GM19023 (cell line): ENCODE measurements around the gene CASQ2.
"Not testable (repeated sequence)": the region's sequence is repeated elsewhere in the genome, so short reads cannot be mapped to it uniquely, and the experiment has no call there.

ENCODE experiments used
- ATAC-seq: cut with Tn5 transposase; IDR thresholded peaks from one replicate; pipeline ENCODE4 v1.9.1; 2021; ENCODE audit warnings: mild to moderate bottlenecking, moderate library complexity; ENCODE audit not compliant: unreplicated experiment

CASQ2 gene

DNA sequence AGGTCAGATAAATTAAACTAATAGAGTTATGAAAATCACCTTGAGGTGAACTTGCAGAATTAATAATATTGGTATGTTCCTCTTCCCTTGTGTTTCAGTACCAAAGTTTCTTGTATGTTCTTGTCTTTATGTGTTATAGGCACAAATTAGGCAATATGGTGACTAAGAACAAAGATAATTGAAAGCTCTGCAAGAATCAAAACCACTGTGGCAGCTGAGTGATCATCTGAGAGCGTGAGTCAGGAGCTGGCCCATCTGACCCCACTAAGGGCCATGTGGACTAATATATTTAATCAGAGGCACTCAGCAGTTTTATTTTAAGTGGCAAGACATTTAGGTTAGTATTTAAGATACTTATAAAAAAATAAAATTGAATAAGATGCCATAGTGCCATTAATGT lies 12.8 kb upstream of the CASQ2 start:
- ATAC-seq = no peak

DNA sequence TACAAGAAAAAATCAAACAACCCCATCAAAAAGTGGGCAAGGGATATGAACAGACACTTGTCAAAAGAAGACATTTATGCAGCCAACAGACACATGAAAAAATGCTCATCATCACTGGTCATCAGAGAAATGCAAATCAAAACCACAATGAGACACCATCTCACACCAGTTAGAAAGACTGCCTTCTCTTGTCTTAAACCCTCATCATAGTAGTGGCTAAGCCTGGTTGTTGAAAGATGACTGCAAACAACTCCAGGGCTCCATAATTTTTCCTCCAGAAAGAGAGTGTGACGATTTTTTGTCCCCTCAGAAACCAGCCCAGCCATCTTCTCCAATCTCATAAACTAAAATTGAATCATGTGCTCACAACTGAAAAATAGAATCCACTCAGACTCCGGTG lies 12.1 kb upstream of the CASQ2 start:
- ATAC-seq = not testable (repeated sequence)

GRCh38 chr1:115779075-115779474 lies 10.6 kb upstream of the CASQ2 start:
- not testable (repeated sequence) for ATAC-seq

- ATAC-seq = peak; percentile 85
Measured at GRCh38 chr1:115771847-115772457, 3.4 kb upstream of the CASQ2 start.

DNA sequence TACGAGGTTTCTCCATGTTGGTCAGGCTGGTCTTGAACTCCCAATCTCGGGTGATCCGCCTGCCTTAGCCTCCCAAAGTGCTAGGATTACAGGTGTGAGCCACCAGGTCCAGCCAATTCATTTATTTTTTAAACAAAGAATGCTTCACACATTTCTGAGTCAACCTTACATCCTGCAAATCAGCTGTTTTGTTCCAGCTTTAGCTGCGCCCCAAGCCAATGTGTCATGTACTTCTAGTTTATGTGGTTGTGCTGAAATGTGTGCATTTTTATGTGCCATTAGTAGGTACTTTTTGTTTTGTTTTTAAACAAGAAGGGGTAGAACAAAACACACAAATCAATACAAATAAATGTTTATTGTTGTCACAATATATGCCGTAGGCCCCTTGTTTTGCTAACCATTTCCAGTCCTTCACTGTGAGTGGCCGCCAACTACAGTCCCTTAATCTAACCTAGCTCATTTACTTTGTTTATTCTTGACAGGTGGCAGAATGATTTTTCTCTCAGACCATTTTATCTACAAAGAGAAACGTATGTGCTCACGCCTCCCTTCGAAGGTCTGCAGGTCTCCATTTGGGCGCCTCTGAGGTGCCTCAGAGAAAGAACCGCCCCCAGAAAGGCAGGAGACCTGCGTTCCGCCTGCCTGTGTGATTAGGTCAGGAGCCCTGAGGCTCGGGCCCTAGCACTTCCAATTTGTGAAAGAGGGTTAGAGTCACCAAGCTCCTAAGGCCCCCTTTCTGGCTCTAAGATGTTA lies 2.8 kb upstream of the CASQ2 start:
- peak; percentile 35 for ATAC-seq

DNA sequence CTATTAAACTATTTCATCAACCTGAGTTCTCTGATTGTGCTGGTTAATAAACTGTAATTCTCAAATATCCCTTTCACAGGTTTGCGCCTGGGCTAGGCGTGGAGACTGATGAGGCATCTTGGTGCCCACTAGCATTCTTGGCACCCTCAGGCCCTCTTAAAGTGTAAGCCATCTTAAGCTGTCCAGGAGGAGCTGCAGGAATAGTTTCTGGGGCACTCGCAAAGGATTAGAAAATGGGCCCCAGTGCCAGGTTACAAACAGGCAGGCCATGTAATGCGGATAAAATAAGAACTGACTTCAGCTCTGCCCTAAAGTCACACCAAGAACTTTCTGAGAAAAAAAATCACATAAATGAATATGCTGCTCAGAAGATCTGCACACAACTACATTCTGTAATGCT lies 1.1 kb downstream of the CASQ2 start:
- ATAC-seq = no peak

DNA sequence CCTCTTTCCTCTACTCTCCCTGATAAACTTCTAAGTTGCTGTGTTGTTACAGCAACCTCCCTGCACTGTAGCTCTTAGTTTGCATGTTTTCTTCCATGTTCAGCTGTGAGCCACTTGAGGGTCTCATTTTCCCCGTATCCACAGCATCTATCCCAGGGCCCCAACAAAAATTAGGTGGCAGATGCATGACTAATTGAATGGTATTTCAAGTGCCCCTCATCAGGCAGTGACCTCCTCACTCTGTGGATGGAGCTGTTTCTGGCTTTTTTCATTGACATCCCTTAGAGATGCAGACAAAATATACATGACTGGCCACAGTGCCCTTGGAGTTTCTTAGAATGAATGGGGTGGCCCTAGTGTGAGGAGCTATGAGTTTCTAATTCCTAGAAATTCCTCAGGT lies 3.4 kb downstream of the CASQ2 start:
- ATAC-seq = no peak

- ATAC-seq = no peak
Measured at GRCh38 chr1:115764541-115764940, 4.0 kb downstream of the CASQ2 start.

DNA sequence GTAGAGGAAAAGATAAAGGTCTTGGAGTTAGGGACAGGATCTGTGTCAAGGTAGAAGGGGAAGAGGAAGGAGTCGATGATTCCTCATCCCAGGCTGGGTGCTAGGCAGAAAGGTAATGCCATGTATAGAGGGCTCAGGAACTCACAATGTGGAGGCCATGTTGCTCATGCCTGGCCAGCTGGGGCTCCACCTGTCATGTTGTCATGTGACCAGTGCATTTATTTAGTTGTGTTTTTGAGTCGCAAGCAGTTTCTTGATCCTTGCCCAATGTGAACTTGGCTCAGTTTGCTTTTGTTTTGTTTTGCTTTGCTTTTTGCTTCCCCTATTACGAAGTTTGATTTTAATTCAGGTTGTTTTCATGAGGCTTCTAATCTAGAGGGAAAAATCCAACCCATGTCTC lies 5.7 kb downstream of the CASQ2 start:
- no peak for ATAC-seq

DNA sequence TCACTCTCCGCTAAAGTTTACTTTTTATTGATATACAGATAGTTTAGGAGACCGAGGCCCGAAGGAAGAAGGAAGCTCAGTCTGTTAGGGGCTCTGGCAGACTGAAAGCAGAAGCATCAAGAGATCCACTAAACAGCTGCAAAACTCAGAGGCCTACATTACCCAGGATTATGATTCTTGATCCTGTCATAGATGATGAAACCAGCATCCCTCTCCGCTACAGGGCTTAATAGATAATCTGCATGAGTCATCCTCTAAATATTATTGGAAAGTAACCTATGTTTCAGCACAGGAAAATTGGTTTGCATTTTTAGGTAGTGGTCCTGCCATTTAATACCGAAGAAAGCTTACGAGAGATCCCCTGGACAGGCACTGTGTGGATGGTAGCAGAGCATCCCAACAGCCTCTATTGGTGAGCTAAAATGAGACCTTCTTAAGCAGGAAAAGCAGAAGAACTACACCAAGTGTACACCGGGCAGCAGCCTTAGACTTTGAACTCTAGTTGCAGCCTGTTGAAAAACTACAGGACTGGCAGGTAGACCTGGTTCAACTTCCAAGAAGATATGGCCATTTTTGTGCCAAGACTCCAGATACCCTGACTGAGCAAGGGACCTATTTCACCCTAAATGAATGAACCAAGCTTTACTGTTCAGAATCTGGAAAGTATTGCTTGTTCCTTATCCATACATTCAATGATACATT lies 6.8 kb downstream of the CASQ2 start:
- ATAC-seq = no peak

DNA sequence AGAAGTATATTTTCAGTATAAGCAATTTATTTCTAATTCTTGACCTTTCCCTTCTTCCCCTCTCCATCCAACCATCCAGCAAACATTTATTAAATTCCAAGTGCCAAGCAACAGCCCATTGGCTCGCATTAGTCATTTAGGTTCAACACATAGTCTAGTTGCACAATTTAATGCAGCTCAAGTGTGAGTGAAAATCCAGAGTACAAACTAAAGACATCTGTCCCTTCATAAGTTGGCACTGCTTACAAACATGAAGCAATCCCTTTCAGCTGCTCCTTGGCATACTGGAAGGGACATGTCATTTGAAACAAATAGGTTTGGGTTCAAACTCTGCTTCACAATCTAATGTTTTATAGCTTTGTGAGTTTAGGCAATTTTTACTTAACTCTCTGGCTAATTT lies 10.7 kb downstream of the CASQ2 start:
- ATAC-seq = no peak

DNA sequence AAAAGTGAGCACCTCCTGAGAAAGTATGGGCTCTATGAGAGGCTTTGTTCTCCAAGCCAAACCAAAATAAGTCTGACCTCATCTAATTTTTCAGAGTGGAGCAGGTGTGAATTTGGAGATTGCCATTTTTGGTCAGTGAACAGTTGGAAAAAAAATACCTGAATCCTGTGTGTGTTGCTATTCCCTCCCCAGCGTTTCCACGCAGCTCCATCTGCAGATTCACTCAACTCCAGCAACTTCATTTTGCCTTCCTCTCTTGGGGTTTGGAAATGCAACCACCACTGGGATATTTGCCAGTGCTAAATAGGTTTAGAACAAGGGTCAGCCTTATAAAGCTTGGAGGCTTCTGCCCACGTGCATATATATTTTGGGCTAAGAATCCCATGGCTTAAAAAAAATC lies 11.2 kb downstream of the CASQ2 start:
- no peak for ATAC-seq

DNA sequence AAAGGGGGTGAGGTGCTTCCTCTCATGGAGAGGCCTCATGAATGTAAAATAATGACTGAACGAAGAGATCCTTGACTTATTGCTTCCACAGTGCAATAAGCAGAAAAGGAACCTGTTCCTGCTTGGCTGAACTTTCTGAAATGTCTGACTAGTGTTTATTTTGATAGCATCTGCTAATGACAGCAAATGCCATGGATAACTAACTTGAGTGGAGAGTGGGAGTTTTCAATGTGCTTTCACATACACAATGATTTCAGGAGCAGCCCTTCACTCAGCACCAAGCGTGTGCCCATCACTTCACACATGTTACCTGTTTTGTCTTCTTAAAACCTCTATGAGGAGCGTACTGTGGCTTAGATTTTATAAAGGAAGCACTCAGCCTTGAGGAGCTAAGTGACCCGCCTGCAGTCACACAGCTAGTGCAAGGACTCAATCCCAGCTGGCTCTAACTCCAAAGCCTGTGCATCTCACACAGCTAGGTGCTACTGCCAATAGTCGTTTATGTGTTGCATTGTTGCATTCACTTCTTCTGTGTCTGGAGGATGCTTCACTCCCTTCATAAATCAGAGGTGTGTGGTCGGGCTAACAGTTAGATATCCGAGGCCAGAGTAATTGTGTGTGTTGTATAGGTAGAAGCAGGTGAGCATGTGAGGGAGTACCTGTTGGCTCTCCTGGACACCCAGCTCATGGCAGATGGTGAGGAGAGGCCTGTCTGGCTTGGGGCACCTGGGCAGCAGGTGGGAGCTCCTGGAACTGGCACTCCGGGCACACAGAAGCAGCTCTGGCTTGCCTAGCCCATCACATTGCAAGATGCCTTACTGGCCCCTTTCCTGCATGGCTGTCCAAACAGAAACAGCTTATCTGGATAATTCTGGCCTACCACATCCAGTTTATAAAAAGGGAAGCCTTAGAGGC lies 12.8 kb downstream of the CASQ2 start:
- no peak for ATAC-seq

DNA sequence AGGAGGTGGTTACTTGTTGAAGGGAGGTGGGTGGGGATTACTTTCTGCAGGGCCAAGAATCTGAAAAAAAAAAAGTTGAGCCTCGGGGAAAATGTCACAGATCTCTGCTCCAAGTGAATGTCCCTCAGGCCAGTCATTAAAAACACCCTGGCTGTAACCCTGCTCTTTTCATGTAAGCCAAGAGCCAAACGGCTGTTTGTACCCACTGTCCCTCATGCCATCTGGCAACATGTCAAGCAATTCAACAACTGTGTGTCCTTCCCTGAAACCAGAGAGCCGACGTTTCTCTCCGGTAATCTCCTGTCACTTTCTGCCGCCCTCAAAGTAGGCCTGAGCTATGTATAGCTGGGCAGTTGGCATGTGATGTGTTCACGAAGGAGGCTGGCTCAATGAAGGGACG lies 14.7 kb downstream of the CASQ2 start:
- ATAC-seq = no peak

DNA sequence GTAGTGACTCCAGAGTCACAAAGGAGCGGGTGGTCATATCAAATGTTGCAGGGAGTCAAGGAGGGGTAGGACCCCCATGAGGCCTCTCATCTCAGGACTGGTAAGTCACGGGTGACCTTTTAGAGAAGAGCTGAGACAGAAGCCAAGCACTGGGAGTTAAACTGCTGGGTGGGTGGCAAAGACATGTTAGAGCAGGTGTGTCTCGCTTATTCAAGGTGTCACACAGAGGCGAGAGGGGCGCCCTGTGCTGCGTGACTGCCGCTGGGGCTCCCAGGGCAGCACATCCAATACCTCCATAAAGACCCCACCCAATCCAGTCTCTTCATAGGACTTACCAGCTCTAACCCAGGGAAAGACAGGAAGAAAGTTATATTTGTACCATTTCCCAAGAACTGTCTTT lies 15.2 kb downstream of the CASQ2 start:
- no peak for ATAC-seq

DNA sequence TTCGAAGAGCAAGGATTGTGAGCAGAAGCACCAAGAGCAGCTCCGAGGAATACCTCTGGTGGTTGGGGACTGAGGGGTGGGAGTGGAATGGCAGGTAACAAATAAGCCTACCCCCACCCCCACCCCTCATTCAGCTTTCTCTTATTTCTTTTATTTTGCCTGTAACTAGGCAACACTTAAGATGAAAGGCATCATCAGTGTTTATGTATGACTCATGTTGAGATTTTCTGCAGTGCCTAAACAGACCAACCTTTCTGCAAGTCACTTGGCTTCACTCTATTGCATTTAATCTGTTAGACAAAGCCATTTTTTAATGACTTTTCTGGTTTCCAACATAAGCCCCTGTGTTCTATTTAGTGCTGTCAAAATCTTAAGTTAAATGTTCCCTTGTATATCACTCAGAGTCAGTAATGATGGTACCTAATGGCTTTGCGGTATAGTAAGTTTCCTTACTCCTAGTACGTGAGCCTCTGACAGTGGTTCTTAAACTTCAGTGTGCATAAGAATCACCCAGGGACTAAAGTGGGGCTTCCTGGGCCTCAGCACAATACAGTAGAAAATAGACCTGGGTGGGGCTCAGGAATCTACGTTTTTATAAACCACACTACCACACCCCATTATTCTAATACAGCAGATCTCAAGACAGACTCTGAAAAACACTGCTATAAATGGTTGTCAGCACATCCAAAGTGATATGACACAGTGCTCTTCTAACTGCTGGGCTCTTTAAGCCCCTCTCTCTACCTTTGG lies 19.9 kb downstream of the CASQ2 start:
- no peak for ATAC-seq

- ATAC-seq = no peak
Measured at GRCh38 chr1:115746021-115746690, 22.4 kb downstream of the CASQ2 start.

DNA sequence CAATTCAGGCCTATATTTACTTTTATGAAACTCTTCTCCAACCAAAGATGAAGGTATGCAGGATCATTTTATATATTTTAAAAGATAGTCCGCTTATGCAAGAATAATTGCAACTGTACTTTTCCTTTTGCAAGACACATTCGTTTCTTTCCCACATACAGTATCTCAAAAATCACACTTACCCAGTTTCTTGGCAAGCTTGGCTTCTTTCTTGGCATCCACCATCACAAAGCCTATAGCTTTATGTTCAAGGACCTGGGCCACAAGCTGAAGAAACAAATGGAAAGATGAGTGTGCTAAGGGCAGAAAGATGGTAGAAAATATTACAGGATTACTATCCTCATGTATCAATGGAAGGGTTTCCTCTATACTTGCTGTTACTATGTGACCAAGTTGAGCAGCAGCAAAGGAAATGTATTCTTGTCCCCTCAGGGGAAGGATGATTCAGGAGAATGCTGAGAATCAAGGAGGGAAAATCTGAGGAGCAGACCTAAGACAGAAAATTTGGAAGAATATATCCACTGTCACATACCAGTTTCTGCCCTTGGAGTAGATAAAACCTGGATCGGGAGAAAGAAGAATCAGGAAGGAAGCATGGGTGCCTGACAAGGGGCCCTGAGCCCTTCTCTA lies 23.8 kb downstream of the CASQ2 start:
- ATAC-seq = no peak

DNA sequence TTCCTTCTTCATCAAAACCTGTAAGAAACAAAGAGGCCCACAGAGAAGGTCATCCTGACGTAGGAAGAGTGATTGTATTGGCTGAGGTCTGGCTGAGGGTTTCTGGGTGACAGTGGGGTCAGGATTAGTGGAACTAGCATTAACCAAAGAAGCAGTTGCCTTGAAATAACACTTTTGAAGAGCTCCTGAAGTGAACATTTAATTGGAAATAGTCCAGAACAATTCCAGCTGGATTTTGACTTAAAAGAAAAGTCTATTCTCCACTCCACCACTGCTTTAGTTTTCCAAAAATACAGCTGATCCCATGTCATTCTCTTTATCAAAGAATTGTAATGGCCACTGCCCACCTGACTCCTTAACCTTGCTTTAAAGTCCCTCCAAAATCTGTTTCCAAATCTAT lies 27.7 kb downstream of the CASQ2 start:
- no peak for ATAC-seq
